Stomach (tissue), 9 donors: ENCODE measurements around the gene EGF. TPM values are rescaled to one million over a fixed set of nuclear protein-coding genes. Genes with fewer than 3 reads are reported as not detected.

Source experiments
- DNase-seq, 2 donors: peaks; one replicate each; pipeline versions ENCODE4 v3.0.0 to v3.0.0-alpha.2; 2013 to 2019
- H3K27ac ChIP-seq, 5 donors: fragments of 200-600 bp in 4 of 5; sonication (generic) in 4 of 5; one replicate each; pipeline ENCODE4 v1.5.1; 2013 to 2019; ENCODE audit warnings: mild to moderate bottlenecking in 1 of 5, moderate library complexity in 1 of 5
- H3K27me3 ChIP-seq, 3 donors: fragments of 200-600 bp; sonication (generic); one replicate each; pipeline ENCODE4 v1.5.1; 2017 to 2019; ENCODE audit warnings: mixed run types in 1 of 3
- H3K36me3 ChIP-seq, 4 donors: fragments of 200-600 bp; sonication (generic); 1 replicate in 3 of 4; 2 replicates in 1 of 4; pipeline ENCODE4 v1.5.1; 2016 to 2019
- H3K4me1 ChIP-seq, 4 donors: fragments of 200-600 bp; sonication (generic); one replicate each; pipeline ENCODE4 v1.5.1; 2016 to 2019
- H3K4me3 ChIP-seq, 4 donors: fragments of 200-600 bp; sonication (generic) in 3 of 4; one replicate each; pipeline ENCODE4 v1.5.1; 2016 to 2019; ENCODE audit warnings: mild to moderate bottlenecking in 1 of 4
- H3K9me3 ChIP-seq, 4 donors: fragments of 200-600 bp; sonication (generic); one replicate each; pipeline ENCODE4 v1.5.1; 2016 to 2019
- CTCF ChIP-seq, 7 experiments: fragments of 450-650 bp in 4 of 7; fragments of 200-600 bp in 3 of 7; sonication (generic) in 3 of 7; IDR thresholded peaks; one replicate each; pipeline ENCODE4 v1.5.1; 2016 to 2019; ENCODE audit warnings: antibody characterized with exemption in 7 of 7, control low read depth in 2 of 7, mild to moderate bottlenecking in 1 of 7
- EP300 ChIP-seq: sonication (generic); formaldehyde crosslinking; IDR thresholded peaks from one replicate; pipeline ENCODE4 v1.6.1; 2017; ENCODE audit warnings: antibody characterized with exemption
- POLR2A ChIP-seq, 4 donors: fragments of 450-650 bp; IDR thresholded peaks; one replicate each; pipeline ENCODE4 v1.6.1; 2016; ENCODE audit warnings: antibody characterized with exemption in 4 of 4, control low read depth in 2 of 4, mild to moderate bottlenecking in 1 of 4, moderate library complexity in 1 of 4
- POLR2AphosphoS5 ChIP-seq, 3 donors: sonication (generic); formaldehyde crosslinking; IDR thresholded peaks; one replicate each; pipeline ENCODE4 v1.6.1; 2016; ENCODE audit warnings: antibody characterized with exemption in 3 of 3
- WGBS, 5 donors: extraction: QIAGEN DNeasy Blood & Tissue Kit in 3 of 5; methylation state at CpG; one replicate each; pipeline versions ENCODE4 v1.1.5 to v1.1.7; 2013 to 2018; 5-methylcytosine and 5-hydroxymethylcytosine counted together
- intact Hi-C: fragments of 100-400 bp; cut with DNase I; formaldehyde crosslinking; loops from one replicate; pipeline ENCODE4 v1.15.1; 2023; ENCODE audit warnings: low total_unique reads
- polyA plus RNA-seq, 3 donors: library from polyadenylated mRNA; stranded (reverse); fragments of 200-250 nt; gene quantifications; one replicate each; pipeline ENCODE4 v1.2.3, GENCODE V29; 2013
- total RNA-seq, 5 donors: library from RNA; depleted of rRNA; stranded (reverse); fragments of >200 nt; gene quantifications; one replicate each; pipeline versions ENCODE4 v1.1.0 to v1.2.3, GENCODE V29; 2014 to 2016
- donor health status: healthy with polysubstance abuse.
- donor health status: Bipolar disorder and iron deficiency.
- donor health status: healthy.

EGF gene
- total and polyA plus RNA-seq, 8 donors = 0.20 to 0.37 TPM; not detected in 6

- intact Hi-C loops = no loop called here
- no peak overlapping the region for H3K4me3 ChIP-seq
Observed at GRCh38 chr4:109886303-109886702, 26.4 kb upstream of the EGF start.

GRCh38 chr4:109887071-109887470 lies 25.6 kb upstream of the EGF start:
- no peak for TF ChIP-seq EP300
- no peak for TF ChIP-seq POLR2A (IDR thresholded peaks at IDR 0.05)
- TF ChIP-seq CTCF (IDR thresholded peaks at IDR 0.05) = no peak
- TF ChIP-seq POLR2AphosphoS5 (IDR thresholded peaks at IDR 0.05) = no peak
- intact Hi-C loops = no loop called here
- WGBS, 5 donors = 37 to 46% (median 41%) methylated on average over 6 of the region's 6 CpGs
- H3K4me1 ChIP-seq = no peaks in the 10 kb centered on the region
- no peak for DNase-seq
- no peak overlapping the region for H3K4me3 ChIP-seq
- no peaks in the 10 kb centered on the region for H3K27me3 ChIP-seq
- H3K36me3 ChIP-seq = no peaks in the 10 kb centered on the region
- H3K27ac ChIP-seq = no peak overlapping the region
- no peaks in the 10 kb centered on the region for H3K9me3 ChIP-seq

More at GRCh38 chr4:109886303-109886702, 26.4 kb upstream of the EGF start:
- TF ChIP-seq CTCF (IDR thresholded peaks at IDR 0.05) (no peak), POLR2A (IDR thresholded peaks at IDR 0.05) (no peak), EP300 (no peak), POLR2AphosphoS5 (IDR thresholded peaks at IDR 0.05) (no peak)
- no peak overlapping the region for H3K27ac ChIP-seq
- H3K36me3 ChIP-seq = no peaks in the 10 kb centered on the region
- DNase-seq = no peak
- H3K4me1 ChIP-seq = no peaks in the 10 kb centered on the region
- no peaks in the 10 kb centered on the region for H3K27me3 ChIP-seq
- H3K9me3 ChIP-seq = no peaks in the 10 kb centered on the region

- no peaks in the 10 kb centered on the region for H3K27me3 ChIP-seq
- no peaks in the 10 kb centered on the region for H3K4me1 ChIP-seq
- H3K4me3 ChIP-seq = no peak overlapping the region
- intact Hi-C loops = no loop called here
- no peaks in the 10 kb centered on the region for H3K9me3 ChIP-seq
- no peaks in the 10 kb centered on the region for H3K36me3 ChIP-seq
- no peak for TF ChIP-seq CTCF (IDR thresholded peaks at IDR 0.05)
- TF ChIP-seq POLR2A (IDR thresholded peaks at IDR 0.05) = no peak
- TF ChIP-seq POLR2AphosphoS5 (IDR thresholded peaks at IDR 0.05) = no peak
- no peak for TF ChIP-seq EP300
- no peak for DNase-seq
- no peak overlapping the region for H3K27ac ChIP-seq
Observed at GRCh38 chr4:109890076-109890475, 22.6 kb upstream of the EGF start.

GRCh38 chr4:109902559-109903251 lies 10.0 kb upstream of the EGF start:
- 86 to 93% (median 92%) methylated on average over 8 of the region's 8 CpGs for WGBS, 5 donors
- TF ChIP-seq POLR2AphosphoS5 (IDR thresholded peaks at IDR 0.05) (no peak), CTCF (IDR thresholded peaks at IDR 0.05) (no peak), EP300 (no peak), POLR2A (IDR thresholded peaks at IDR 0.05) (no peak)
- no peaks in the 10 kb centered on the region for H3K4me1 ChIP-seq
- H3K9me3 ChIP-seq = peaks cover 0 to 7% (median 5%) of the 10 kb centered on the region in 4 donors
- H3K27me3 ChIP-seq = no peaks in the 10 kb centered on the region
- intact Hi-C loops = no loop called here
- no peak overlapping the region for H3K4me3 ChIP-seq
- no peaks in the 10 kb centered on the region for H3K36me3 ChIP-seq
- H3K27ac ChIP-seq = no peak overlapping the region
- no peak for DNase-seq
